Gastroesophageal sphincter (tissue), 3 donors: ENCODE data around the gene HIGD1A.

Experiments used
- POLR2AphosphoS5 ChIP-seq: sonication (generic); formaldehyde crosslinking; IDR thresholded peaks from one replicate; pipeline ENCODE4 v1.6.1; 2017; ENCODE audit warnings: antibody characterized with exemption
- TF ChIP-seq, protein P1 (sequence below), 4 experiments: fragments of 200-600 bp in 2 of 4; fragments of 450-650 bp in 2 of 4; sonication (generic) in 1 of 4; IDR thresholded peaks; one replicate each; pipeline ENCODE4 v1.5.1; 2017 to 2019; ENCODE audit warnings: antibody characterized with exemption in 4 of 4, mild to moderate bottlenecking in 2 of 4, moderate library complexity in 2 of 4

DNA sequence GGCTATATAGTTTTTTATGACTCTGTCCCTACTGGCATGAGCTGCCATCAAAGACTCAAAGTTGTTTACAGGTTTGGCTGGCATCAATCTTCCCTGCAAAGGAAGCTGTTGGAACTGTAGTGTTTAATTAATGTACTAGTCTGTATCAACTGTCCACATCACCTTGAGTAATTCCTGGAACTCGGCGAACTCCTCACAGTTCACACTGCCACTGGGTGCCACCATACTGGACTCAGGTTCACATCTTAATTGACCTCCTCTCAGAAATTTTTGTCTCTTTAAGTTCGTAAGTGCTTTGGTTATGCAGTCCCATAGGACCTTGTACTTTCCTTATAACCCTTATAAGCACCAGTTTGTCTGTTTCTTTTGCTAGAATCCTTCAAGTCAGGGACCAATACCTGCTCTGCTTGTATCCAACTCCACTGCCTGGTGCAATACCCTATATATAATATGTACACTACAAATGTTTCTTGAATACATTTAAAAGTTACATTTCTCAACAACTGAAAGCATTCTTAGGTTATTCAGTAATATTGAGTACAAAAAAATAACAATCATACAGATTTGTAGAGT lies 3.2 kb downstream of the HIGD1A start:
- TF ChIP-seq, protein P1, sequence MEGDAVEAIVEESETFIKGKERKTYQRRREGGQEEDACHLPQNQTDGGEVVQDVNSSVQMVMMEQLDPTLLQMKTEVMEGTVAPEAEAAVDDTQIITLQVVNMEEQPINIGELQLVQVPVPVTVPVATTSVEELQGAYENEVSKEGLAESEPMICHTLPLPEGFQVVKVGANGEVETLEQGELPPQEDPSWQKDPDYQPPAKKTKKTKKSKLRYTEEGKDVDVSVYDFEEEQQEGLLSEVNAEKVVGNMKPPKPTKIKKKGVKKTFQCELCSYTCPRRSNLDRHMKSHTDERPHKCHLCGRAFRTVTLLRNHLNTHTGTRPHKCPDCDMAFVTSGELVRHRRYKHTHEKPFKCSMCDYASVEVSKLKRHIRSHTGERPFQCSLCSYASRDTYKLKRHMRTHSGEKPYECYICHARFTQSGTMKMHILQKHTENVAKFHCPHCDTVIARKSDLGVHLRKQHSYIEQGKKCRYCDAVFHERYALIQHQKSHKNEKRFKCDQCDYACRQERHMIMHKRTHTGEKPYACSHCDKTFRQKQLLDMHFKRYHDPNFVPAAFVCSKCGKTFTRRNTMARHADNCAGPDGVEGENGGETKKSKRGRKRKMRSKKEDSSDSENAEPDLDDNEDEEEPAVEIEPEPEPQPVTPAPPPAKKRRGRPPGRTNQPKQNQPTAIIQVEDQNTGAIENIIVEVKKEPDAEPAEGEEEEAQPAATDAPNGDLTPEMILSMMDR (IDR thresholded peaks at IDR 0.05) = no peak
- no peak for TF ChIP-seq POLR2AphosphoS5
